Measurements from ENCODE around the gene CCDC33. TPM values are rescaled to one million over a fixed set of nuclear protein-coding genes. Genes with fewer than 3 reads are reported as not detected.

Gene CCDC33
- total and polyA plus RNA-seq, 2 donors (not counting 1 experiment from before 2014, with no cell fraction given), result not detected

DNA sequence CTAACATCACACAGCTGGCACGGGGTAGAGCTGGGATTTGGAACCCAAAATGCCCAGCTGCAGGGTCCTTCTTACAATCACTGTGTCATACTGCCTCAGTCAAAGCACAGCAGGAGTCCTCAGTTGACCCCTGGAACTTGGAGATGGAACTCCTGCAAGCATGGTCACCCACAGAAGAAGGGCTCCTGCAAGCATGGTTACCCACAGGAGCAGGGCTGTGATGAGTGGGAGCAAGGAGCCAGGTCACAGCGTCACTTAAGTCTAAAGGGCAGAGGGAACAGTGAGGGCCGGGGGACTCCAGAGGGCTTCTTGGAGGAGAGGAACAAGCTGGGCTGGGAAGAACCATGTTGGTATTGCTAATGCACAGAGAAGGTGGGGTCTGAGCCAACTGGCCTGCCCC lies 24.9 kb downstream of the CCDC33 start:
- H3K4me1 ChIP-seq (ENCODE audit: control insufficient read depth in 2 of 2, insufficient read depth in 2 of 2, low read length in 2 of 2), result no peaks in the 10 kb centered on the region
- no peak overlapping the region for H3K27ac ChIP-seq (ENCODE audit: low read length in 2 of 2)
- H3K9me3 ChIP-seq (ENCODE audit: control extremely low read depth in 1 of 3, control insufficient read depth in 2 of 3, insufficient read depth in 1 of 3, low read length in 2 of 3), result peaks cover 0 to 2% (median 0%) of the 10 kb centered on the region in 3 donors
- H3K36me3 ChIP-seq (replicated peaks in 1 of 2; ENCODE audit: control extremely low read depth in 1 of 2, control insufficient read depth in 1 of 2, extremely low read depth in 1 of 2, insufficient read depth in 2 of 2, low read length in 1 of 2), result no peaks in the 10 kb centered on the region
- no peak overlapping the region for H3K9ac ChIP-seq (ENCODE audit: low read length)
- no peaks in the 10 kb centered on the region for H4K20me1 ChIP-seq (ENCODE audit: control insufficient read depth, insufficient read depth, low read length, poor library complexity, severe bottlenecking)
- ChIA-PET CTCF (no interaction called here), POLR2A (no interaction called here)
- H3K4me3 Mint-ChIP-seq, result no peak overlapping the region
- ATAC-seq (ENCODE audit: low read depth) (no peak), DNase-seq (no peak)
- H3K27me3 ChIP-seq (replicated peaks in 1 of 4; ENCODE audit: control extremely low read depth in 1 of 4, control insufficient read depth in 3 of 4, insufficient read depth in 4 of 4, low read length in 3 of 4), result peaks cover 0 to 4% (median 0%) of the 10 kb centered on the region in 4 experiments
- TF ChIP-seq EZH2 (IDR thresholded peaks at IDR 0.05; ENCODE audit: borderline replicate concordance, insufficient read depth, low read depth, low read length, poor library complexity, severe bottlenecking), result no peak
- TF ChIP-seq, protein P1, sequence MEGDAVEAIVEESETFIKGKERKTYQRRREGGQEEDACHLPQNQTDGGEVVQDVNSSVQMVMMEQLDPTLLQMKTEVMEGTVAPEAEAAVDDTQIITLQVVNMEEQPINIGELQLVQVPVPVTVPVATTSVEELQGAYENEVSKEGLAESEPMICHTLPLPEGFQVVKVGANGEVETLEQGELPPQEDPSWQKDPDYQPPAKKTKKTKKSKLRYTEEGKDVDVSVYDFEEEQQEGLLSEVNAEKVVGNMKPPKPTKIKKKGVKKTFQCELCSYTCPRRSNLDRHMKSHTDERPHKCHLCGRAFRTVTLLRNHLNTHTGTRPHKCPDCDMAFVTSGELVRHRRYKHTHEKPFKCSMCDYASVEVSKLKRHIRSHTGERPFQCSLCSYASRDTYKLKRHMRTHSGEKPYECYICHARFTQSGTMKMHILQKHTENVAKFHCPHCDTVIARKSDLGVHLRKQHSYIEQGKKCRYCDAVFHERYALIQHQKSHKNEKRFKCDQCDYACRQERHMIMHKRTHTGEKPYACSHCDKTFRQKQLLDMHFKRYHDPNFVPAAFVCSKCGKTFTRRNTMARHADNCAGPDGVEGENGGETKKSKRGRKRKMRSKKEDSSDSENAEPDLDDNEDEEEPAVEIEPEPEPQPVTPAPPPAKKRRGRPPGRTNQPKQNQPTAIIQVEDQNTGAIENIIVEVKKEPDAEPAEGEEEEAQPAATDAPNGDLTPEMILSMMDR (IDR thresholded peaks at IDR 0.05), result no peak
- WGBS (ENCODE audit: insufficient coverage), result 100% methylated on average over 2 of the region's 3 CpGs
- no peak overlapping the region for H3K27ac Mint-ChIP-seq
- H3K27me3 Mint-ChIP-seq, result peaks cover 52% of the 10 kb centered on the region
- H3K9me3 Mint-ChIP-seq (ENCODE audit: insufficient read depth), result no peaks in the 10 kb centered on the region
- no peak overlapping the region for H3K4me2 ChIP-seq (replicated peaks; ENCODE audit: low read depth, low read length, poor library complexity, severe bottlenecking)
- no peaks in the 10 kb centered on the region for H3K79me2 ChIP-seq (ENCODE audit: control insufficient read depth, insufficient read depth, low read length)
- no peaks in the 10 kb centered on the region for H3K4me1 Mint-ChIP-seq
- H2AFZ ChIP-seq (ENCODE audit: insufficient read depth, low read depth, low read length, poor library complexity, severe bottlenecking), result no peak overlapping the region
- intact Hi-C loops (cut with micrococcal nuclease), result no loop called here
- no peak overlapping the region for H3K4me3 ChIP-seq (ENCODE audit: control extremely low read depth in 1 of 5, extremely low read depth in 1 of 5, insufficient read depth in 1 of 5, low read depth in 2 of 5, low read length in 4 of 5)

DNA sequence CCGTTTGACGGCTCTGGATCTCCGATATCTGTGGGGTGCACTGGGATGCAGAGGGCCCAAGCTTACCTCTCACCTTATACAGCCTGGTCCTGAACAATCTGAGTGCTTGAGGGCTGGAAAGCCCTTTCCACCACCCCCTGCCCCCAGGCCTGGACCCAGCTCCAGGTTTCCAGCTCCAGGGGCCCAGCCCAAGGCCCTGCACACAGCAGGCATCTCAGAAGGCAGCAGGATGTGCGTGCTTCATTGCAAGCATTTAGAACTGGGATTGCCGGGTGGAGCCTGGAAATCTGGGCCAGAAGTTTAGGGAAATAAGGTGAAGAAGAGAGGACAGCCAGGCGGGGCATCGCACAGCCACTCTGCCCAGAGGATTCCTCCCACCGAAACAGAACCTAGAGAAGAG lies 25.6 kb downstream of the CCDC33 start:
- peaks cover 57% of the 10 kb centered on the region for H3K27me3 Mint-ChIP-seq
- intact Hi-C loops (cut with micrococcal nuclease), result no loop called here

More for the DNA sequence above, 25.6 kb downstream of the CCDC33 start:
- no peak overlapping the region for H3K9ac ChIP-seq (ENCODE audit: low read length)
- H3K4me3 ChIP-seq (ENCODE audit: control extremely low read depth in 1 of 5, extremely low read depth in 1 of 5, insufficient read depth in 1 of 5, low read depth in 2 of 5, low read length in 4 of 5), result no peak overlapping the region
- no peaks in the 10 kb centered on the region for H3K36me3 ChIP-seq (replicated peaks in 1 of 2; ENCODE audit: control extremely low read depth in 1 of 2, control insufficient read depth in 1 of 2, extremely low read depth in 1 of 2, insufficient read depth in 2 of 2, low read length in 1 of 2)
- H2AFZ ChIP-seq (ENCODE audit: insufficient read depth, low read depth, low read length, poor library complexity, severe bottlenecking), result no peak overlapping the region
- POLR2A ChIA-PET, result no interaction called here
- H3K9me3 ChIP-seq (ENCODE audit: control extremely low read depth in 1 of 3, control insufficient read depth in 2 of 3, insufficient read depth in 1 of 3, low read length in 2 of 3), result peaks cover 0 to 2% (median 0%) of the 10 kb centered on the region in 3 donors
- Mint-ChIP-seq H3K9me3 (ENCODE audit: insufficient read depth) (no peaks in the 10 kb centered on the region), H3K4me3 (no peak overlapping the region), H3K4me1 (no peaks in the 10 kb centered on the region), H3K27ac (no peak overlapping the region)
- H3K4me1 ChIP-seq (ENCODE audit: control insufficient read depth in 2 of 2, insufficient read depth in 2 of 2, low read length in 2 of 2), result no peaks in the 10 kb centered on the region
- peaks cover 0 to 6% (median 0%) of the 10 kb centered on the region in 4 experiments for H3K27me3 ChIP-seq (replicated peaks in 1 of 4; ENCODE audit: control extremely low read depth in 1 of 4, control insufficient read depth in 3 of 4, insufficient read depth in 4 of 4, low read length in 3 of 4)
- no peaks in the 10 kb centered on the region for H3K79me2 ChIP-seq (ENCODE audit: control insufficient read depth, insufficient read depth, low read length)
- DNase-seq (no peak), ATAC-seq (ENCODE audit: low read depth) (no peak)
- H3K4me2 ChIP-seq (replicated peaks; ENCODE audit: low read depth, low read length, poor library complexity, severe bottlenecking), result no peak overlapping the region
- CTCF ChIA-PET, result no interaction called here
- no peaks in the 10 kb centered on the region for H4K20me1 ChIP-seq (ENCODE audit: control insufficient read depth, insufficient read depth, low read length, poor library complexity, severe bottlenecking)
- 97% methylated on average over 4 of the region's 8 CpGs for WGBS (ENCODE audit: insufficient coverage)
- no peak overlapping the region for H3K27ac ChIP-seq (ENCODE audit: low read length in 2 of 2)
- no peak for TF ChIP-seq EZH2 (IDR thresholded peaks at IDR 0.05; ENCODE audit: borderline replicate concordance, insufficient read depth, low read depth, low read length, poor library complexity, severe bottlenecking)
- TF ChIP-seq, protein P1 (IDR thresholded peaks at IDR 0.05), result no peak
